HG03045 (cell line): ENCODE results near the gene PICK1.

Experiments
- ATAC-seq: cut with Tn5 transposase; IDR thresholded peaks from one replicate; pipeline ENCODE4 v1.9.1; 2021; ENCODE audit warnings: mild to moderate bottlenecking, moderate library complexity; ENCODE audit not compliant: unreplicated experiment

PICK1 gene

GRCh38 chr22:38046070-38046748 is 11.0 kb upstream of the PICK1 start:
- no peak for ATAC-seq

- no peak for ATAC-seq
Measured at GRCh38 chr22:38049812-38050619, 7.2 kb upstream of the PICK1 start.

DNA sequence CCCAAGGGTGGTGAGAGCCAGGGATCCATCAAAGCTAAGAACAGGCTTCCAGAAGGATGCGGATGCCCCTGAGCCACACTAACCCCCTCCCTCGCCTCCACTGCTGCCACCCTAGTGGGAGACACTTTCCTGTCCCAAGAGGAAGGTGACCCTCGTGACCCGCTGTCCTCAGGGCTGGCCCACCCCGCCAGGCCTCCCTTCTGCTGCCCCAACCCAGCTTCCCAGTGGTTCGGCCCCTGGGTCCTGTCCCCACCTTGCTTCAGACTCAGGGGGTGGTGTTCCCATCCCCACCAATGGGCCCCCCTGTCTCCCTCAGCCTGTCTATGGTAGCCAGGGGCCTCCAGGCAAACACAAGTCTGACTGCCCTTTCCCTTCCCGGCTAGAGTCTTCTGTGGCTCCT is 6.5 kb upstream of the PICK1 start:
- ATAC-seq, result no peak

GRCh38 chr22:38051261-38051660 is 5.9 kb upstream of the PICK1 start:
- no peak for ATAC-seq

- ATAC-seq, result no peak
Measured at GRCh38 chr22:38051900-38052862, 5.0 kb upstream of the PICK1 start.

DNA sequence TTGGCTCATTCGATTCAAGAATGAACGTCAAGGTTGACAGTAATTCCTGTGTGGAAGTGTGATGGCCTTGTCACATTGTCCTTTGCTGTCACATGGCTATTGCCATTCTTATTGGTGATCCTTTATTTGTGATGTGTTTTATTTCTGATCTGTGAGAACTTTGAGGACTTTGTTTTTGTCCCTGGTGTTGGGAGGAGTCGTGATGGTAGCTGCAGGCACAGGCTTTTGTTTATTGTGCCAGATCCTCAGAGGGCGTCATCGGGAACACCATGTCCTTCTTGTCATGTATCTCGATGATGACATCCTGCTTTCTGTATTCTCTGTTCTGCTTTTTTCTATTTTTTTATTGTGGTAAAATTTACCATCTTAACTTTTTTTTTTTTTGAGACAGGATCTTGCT is 5.6 kb downstream of the PICK1 start:
- ATAC-seq, result no peak

DNA sequence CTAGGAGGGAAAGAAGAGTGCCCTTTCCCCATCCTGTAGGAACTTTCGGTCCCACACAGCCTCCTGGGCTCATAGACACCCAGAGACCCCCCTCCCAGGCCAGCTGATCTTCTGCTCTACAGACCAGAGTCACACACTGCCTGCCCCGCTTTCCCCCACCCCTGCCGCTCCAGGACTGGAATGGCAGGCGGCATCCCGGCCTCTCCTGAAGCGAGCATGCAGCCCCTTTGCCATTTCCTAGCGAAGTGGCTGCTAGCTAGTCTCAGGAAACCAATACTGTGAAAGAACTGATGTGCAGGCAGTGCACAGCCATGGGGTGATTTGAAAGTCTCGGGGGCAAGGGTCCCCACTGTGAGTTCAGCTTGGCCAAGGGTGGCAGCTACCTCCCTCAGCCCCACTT is 8.3 kb downstream of the PICK1 start:
- ATAC-seq, result no peak

DNA sequence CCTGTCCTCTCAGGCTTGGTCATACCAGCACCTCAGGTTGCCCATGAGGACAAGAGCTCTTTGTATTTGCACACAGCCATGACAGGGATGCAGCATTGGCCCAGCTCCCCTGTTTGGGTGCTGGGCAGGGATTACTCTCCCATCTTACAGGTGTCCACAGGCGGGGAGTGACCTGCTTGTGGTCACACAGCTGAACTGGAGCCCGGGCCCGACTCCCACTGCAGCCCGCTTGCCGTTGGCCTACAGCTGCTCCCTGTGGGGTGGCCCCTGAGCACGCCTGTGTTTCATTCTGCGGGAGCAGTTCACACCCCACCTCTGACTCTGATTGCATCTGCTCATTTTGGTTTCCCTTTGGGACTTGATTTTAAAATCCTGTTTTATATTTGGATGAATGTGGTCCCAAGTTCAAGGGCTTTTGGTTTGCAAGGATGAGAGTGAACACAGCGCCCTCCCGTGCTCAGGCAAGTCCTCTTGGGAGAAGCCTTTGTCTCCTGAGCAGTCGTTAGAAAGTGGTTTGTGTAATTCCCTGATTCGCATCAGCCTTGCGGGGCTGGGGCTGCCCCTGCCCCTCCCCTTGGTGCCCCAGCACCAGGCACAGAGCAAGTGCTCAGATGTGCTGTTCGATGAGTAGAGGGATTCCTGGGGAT is 9.3 kb downstream of the PICK1 start:
- no peak for ATAC-seq

- ATAC-seq, result no peak
Measured at GRCh38 chr22:38067028-38067415, 9.8 kb downstream of the PICK1 start.

GRCh38 chr22:38067761-38068360 is 10.7 kb downstream of the PICK1 start:
- no peak for ATAC-seq

- no peak for ATAC-seq
Measured at GRCh38 chr22:38068641-38069371, 11.6 kb downstream of the PICK1 start.

DNA sequence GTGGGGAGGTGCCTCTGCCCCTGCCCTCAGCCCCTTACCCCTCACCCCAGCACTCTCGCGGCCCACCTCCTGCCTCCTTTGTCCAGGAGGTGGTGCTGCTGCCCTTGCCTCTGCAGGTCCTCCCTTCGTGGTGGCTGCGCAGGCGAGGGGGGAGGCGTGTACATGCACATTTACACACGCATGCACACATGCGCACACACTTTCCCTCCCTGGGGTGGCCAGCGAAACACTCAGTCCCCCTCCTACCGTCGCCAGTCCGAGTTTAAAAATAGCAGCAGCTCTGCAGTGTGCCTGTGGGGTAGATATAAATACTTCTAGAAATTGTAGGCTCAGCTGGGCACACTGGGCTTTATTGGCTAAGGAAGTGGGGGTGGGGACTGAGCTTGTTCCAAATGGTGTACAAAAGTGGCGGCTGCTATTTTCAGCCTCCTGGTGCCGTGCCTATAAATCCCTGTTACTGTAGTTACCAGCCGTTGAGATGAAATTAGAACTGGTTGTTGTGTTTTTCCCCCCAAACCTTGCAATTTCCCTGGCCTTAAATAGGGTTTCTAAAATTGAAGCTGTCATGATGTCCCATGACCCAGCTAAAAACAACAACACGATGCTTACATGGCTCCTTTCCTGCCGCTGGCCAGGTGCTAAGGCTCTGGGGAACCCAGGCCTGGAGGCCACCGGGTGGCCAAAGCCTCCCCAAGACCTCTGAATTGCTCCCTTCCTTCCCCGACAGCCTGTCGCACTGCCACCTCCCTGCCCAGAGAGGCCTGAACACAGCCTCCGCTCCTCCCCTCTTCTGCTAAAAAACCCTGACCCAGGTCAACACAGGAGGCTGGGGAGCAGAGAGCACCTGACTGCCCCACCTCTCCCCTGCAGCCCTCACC is 12.4 kb downstream of the PICK1 start:
- no peak for ATAC-seq

- no peak for ATAC-seq
Measured at GRCh38 chr22:38070250-38070921, 13.2 kb downstream of the PICK1 start.

- no peak for ATAC-seq
Measured at GRCh38 chr22:38071421-38072321, 14.5 kb downstream of the PICK1 start.

GRCh38 chr22:38072322-38073149 is 15.3 kb downstream of the PICK1 start:
- no peak for ATAC-seq
